ENCODE data around the gene ATP8B4.
"Not testable (repeated sequence)": the region's sequence is repeated elsewhere in the genome, so short reads cannot be mapped to it uniquely, and the experiment has no call there.

ATP8B4 gene, protein sequence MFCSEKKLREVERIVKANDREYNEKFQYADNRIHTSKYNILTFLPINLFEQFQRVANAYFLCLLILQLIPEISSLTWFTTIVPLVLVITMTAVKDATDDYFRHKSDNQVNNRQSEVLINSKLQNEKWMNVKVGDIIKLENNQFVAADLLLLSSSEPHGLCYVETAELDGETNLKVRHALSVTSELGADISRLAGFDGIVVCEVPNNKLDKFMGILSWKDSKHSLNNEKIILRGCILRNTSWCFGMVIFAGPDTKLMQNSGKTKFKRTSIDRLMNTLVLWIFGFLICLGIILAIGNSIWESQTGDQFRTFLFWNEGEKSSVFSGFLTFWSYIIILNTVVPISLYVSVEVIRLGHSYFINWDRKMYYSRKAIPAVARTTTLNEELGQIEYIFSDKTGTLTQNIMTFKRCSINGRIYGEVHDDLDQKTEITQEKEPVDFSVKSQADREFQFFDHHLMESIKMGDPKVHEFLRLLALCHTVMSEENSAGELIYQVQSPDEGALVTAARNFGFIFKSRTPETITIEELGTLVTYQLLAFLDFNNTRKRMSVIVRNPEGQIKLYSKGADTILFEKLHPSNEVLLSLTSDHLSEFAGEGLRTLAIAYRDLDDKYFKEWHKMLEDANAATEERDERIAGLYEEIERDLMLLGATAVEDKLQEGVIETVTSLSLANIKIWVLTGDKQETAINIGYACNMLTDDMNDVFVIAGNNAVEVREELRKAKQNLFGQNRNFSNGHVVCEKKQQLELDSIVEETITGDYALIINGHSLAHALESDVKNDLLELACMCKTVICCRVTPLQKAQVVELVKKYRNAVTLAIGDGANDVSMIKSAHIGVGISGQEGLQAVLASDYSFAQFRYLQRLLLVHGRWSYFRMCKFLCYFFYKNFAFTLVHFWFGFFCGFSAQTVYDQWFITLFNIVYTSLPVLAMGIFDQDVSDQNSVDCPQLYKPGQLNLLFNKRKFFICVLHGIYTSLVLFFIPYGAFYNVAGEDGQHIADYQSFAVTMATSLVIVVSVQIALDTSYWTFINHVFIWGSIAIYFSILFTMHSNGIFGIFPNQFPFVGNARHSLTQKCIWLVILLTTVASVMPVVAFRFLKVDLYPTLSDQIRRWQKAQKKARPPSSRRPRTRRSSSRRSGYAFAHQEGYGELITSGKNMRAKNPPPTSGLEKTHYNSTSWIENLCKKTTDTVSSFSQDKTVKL

DNA sequence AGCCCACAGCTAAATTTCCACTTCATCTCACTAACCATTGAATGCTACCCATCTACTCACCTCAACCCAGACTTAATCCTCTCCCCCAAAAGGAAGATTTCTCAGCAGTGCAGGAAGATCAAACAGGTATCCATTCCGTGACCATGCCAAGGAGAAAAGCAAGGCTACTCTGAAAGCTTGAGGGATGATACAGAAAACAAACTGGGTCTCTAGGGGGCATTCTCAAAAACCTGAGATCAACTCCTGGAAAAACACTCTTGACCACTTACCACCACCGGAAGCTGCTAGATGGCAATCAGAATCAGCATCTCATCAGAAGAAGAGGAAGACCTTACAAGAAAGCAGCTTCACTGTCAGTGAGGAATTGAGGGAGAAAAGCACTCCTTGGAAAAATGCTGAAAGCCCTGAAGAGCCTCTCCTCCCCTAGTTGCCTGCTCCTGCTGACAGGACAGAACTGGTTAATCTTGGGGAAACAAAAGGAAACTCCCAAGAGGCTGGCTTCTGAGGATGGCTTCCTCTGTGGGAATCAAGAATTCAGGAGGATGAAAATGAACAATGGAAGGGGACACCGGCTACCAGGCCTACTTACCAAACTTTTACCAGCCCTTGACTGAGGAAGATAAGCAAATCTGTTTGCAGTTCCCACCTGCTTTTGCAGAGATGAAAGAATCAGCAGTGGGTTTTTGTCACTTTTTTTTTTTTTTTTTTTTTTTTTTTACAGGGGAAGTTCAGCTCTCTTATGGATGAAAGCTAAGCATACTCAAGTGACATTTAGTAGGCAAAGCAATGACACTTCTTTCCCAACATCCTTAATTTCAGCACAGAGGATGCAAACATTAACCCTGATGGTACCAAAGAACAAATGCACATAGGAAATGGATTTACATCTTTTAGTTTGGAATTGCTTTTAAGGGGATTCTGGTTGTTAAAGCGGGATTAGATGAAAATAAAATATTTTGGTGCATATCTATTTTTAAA is at the start of gene ATP8B4:
Gene ATP8B4 (minus strand): TSS at position 171 of the 978 bp plus-strand sequence. CDS start 12,267 bp downstream, outside the sequence.
- DNase-seq: no peak

DNA sequence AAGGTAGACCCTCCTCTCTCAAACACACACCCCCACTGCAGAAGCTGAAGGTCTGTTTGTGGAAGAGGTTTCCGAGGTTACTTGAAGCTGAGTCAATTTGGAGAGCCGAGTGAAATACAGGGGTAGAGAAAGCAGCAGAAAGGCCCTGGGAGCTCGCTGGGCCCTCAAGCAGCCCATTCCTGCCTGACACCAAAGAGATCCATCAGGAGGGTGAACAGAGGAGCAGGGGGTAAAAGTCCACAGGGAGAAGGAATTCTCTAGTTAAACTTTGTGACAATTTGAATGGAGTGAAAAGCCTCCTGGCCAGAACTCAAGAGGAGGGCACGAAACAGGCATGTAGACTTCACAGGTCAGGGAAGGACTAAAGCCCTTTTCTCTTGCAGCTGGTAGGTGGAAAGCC is 49.3 kb upstream of the ATP8B4 start:
- DNase-seq: no peak

DNA sequence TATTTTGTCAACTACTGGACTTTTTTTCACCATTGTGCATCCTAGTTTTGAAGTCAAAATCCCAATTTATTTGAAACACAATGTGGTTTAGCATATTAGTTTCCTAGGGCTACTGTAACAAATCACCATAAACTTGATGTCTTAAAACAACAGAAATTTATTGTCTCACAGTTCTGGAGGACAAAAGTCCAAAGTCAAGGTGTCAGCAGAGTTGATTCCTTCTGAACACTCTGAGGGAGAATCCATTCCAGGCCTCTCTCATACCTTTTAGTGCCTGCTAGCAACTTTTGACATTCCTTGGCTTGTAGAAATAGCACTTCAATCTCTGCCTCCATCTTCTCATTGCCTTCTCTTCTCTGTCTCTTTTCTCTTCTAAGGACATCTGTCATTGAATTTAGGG is 48.1 kb upstream of the ATP8B4 start:
- no peak for DNase-seq

DNA sequence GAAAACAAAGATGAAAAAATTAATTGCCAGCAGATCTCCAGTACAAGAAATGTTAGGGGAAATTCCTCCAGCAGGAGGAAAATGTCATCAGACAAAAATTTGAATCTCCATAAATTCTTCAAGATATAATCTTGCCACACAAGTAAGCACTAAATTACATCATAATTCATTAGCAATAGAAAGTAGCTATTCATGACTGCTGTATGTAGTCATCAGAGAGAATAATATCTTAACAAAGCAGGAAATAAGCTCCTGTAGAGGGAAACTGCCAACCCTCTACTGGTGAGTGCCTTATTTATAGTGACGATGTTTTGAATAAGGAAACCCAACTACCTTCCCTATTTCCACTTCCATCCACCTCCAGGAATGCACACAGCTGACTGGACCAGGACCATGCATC is 47.2 kb upstream of the ATP8B4 start:
- no peak for DNase-seq

DNA sequence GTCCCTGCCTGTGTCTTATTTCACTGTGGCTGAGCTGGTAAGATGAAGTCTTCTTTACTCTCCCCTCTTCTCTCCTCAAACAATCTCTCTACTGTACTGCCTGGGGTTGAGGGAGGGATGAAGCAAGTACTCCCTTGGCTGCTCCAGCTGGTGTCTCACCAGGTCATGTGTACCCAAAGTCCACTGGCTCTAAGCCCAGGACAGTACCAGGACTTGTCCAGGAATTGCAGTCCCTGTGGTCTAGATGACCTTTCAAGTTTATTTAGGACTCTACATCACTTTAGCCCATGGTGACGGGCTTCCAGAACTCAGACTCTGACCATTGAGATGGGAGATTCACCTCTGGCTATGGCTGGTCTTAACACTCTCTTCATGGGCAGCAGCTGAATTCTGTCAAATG is 45.4 kb upstream of the ATP8B4 start:
- no peak for DNase-seq

DNA sequence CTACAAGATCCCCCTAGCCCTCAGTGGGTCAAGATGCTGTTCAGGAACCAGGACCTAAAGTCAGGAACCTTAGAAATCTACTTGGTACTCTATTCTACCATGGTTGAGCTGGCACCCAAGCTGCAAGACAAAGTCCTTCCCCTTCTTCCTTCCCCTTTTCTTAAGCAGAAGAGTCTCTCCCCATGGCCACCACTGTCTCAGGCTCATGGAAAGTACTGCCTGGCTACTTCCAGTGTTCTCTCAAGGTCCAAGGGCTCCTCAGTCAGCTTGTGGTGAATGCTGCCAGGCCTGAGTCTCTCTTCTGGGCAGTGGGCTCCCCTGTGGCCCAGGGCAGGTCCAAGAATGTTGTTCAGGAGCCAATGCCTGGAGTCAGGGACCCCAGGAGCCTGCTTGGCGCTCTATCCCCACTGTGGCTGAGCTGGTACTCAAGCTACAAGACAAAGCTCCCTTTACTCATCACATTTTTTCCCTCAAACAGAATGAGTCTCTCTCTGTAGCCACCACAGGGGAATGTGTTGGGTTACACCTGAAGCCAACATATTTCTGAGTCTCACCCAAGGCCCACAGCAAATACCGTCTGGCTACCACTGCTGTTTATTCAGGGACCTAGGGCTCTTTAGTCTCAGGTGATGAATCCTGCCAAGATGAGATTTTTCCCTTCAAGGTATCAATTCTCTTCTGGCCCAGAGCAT is 44.8 kb upstream of the ATP8B4 start:
- no peak for DNase-seq

DNA sequence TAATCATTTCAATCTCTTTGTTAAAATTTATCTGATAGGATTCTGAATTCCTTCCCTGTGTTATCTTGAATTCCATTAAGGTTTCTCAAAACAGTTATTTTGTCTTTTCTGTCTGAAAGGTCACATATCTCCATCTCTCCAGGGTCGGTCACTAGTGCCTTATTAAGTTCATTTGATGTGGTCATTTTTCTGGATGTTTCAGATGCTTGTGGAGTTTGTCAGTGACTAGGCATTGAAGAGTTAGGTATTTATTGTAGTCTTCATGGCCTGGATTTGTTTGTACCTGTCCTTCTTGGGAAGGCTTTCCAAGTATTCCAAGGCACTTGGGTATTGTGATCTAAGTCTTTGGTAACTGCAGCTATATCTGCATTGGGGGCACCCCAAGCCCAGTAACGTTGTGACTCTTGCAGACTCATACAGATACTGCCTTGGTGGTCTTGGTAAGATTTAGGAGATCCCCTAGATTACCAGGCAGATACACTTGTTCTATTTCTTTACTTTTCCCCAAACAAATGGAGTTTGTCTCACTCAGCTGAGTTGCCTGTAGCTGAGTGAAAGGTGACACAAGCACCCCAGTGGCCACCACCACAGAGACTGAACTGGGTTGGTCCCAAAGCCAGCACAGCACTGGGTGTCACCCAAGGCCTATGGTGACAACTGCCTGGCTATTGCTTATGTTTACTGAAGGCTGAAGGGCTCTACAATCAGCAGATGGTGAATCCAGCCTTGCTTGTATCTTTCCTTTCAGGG is 44.1 kb upstream of the ATP8B4 start:
- no peak for DNase-seq

DNA sequence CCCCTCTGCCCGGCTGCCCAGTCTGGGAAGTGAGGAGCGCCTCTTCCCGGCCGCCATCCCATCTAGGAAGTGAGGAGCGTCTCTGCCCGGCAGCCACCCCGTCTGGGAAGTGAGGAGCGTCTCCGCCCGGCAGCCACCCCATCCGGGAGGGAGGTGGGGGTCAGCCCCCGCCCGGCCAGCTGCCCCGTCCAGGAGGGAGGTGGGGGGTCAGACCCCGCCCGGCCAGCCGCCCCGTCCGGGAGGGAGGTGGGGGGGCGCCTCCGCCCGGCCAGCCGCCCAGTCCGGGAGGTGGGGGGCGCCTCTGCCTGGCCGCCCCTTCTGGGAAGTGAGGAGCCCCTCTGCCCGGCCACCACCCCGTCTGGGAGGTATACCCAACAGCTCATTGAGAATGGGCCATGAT is 39.2 kb upstream of the ATP8B4 start:
- DNase-seq: not testable (repeated sequence)

DNA sequence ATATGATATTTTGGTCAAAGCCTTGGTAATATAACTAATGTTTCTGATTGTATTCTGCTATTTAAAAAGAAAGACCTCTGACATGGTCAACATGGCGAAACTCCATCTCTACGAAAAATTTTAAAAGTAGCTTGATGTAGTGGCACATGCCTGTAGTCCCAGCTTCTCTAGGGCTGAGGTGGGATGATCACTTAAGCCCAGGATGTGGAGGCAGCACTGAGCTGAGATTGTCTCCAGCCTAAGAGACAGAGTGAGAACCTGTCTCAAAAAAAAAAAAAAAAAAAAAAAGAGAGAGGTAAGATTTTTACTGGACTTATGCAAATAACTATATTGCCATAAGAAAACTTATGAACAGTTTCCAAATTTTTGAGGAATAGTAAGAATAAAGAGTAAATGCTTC is 32.4 kb upstream of the ATP8B4 start:
- DNase-seq: no peak

DNA sequence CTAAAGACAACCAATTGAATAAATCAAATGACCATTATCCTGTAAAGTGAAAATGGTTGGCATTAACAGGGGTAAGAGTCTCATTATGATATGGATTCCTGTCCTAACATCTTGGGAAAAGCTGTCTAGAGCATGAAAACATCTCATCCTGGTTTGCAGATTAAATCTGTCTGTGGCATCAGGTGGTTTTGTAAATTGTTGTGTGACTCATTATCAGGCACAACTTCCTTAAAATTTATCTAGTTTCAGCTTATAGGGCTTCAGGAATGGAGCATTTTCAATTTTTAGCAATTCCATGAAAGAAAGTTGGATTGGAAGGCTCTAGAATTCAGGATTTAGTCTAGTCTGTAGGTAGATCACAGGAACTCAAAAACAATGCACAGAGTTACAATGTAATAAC is 31.8 kb upstream of the ATP8B4 start:
- DNase-seq: no peak

DNA sequence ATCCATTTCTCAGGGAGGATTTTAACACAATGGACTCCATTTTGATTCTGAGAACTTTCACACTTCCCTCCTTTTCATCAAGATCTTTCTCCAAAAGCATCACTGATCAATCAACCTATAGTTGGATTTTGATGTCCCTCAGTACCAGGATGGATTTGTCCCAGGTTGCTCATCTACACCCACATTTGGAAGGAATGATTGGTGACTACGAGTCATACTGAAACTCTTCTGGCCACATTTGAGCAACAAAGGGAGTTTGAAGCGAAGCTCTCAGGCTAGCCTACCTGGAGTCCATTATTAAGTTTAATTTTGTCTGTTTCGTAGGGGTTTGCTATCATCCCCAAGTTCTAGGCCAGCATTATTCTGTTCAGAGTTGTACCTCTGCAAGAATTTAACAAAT is 31.3 kb upstream of the ATP8B4 start:
- no peak for DNase-seq

DNA sequence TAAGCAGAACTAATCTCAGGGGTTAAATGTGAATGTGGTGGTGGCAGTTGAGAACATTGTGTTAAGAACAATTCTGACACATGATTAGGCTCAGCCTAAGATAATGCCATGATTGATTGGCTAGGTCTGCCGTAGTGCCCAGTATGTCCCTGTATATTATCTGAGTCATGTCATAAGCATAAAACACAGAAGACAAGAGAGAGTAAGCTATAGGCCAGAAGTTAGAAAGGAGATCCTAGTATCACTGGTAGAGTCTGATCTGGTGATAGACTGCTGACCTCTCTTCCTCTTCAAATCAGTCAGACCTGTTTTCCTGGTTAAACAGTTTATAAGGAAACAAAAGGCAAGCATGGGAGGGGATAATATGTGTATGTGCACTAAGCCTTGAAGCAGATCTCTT is 30.1 kb upstream of the ATP8B4 start:
- DNase-seq: no peak

DNA sequence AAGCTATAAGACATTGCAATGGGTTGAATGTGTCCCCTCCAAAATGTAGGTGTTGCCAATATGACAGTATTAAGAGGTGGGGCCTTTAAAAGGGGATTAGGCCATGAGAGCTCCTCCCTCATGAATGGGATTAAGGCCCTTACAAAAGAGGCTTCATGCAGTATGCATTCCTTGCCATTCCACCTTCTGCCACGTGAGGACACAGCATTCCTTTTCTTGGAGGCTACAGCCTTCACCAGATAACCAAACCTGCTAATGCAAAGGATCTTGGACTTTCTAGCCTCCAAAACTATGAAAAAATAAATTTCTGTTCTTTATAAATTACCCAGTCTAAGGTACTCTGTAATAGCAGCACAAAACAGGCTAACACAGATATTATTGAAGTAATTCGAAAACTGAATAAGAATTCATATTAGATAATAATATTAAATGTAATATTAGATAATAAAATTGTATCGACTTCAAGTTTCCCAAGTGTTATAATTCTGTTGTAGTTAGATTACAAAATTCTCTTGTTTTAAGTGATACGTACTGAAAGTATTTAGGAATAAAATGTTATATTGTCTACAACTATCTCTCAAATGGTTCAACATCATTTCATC is 29.4 kb upstream of the ATP8B4 start:
- DNase-seq: no peak

DNA sequence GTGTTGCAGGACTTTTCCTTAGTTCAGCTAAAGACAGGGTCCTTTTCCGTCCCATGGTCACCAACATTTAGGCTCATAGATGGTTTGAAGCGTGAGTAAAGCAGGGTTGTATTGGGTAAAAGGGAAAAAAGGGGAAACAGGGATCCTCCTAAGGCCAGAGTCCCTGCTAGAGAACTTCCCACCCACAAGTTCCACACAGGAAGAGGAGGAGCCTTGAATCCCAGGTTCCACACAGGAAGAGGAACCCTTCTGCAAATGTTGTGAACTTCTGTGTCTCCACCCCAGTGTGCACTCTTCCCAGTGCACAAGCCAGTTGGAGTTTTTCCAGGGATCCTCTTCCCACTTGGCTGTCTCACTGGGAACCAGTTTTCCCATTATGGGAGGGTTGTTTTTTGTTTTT is 27.6 kb upstream of the ATP8B4 start:
- DNase-seq: no peak

DNA sequence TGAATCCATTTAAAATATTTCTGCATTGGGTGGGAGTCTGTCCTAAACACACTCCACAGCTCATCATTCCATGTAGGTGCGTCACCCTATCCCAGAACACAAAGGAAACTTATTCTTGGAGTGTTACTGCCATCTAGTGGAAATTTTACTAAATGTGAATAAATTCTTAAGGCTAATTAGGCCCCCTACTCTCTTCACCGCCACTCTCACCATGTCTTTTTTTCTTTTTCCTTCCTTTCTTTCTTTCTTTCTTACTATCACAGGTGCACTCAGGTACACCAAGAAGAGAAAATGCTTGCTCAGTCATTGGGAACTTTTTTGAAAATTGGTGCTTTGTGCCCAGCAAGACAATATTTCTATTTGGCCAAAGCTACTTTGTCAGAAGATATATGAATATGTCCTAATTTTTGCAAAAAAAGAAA is 26.4 kb upstream of the ATP8B4 start:
- DNase-seq: peak; percentile 10

DNA sequence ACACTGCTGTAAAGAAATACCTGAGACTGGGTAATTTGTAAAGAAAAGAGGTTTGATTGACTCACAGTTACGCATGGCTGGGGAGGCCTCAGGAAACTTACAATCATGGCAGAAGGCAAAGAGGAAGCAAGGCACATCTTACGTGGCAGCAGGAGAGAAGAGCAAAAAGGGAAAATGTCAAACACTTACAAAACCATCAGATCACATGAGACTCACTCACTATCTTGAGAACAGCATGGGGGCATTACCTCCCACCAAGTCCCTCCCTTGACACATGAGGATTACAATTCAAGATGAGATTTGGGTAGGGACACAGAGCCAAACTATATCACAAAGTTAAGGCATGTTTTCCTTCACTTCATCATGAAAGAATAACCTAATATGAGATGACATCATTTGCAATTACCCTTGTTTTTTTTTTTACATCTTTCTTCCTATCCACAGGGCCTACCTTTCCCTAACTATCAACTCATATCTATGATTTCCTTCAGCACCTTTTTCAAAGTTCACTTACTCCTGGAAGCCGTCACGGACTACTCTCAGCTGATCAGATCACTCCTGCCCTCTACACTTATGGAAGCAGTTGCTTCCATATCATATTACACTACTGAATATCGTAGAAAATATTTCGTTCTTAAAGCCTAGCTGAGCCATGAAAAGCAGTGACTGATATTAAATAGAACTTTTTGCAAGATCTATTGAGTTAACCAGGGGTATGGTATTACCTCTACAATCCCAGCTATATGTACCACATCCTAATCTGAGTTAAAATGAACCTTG is 25.5 kb upstream of the ATP8B4 start:
- no peak for DNase-seq

DNA sequence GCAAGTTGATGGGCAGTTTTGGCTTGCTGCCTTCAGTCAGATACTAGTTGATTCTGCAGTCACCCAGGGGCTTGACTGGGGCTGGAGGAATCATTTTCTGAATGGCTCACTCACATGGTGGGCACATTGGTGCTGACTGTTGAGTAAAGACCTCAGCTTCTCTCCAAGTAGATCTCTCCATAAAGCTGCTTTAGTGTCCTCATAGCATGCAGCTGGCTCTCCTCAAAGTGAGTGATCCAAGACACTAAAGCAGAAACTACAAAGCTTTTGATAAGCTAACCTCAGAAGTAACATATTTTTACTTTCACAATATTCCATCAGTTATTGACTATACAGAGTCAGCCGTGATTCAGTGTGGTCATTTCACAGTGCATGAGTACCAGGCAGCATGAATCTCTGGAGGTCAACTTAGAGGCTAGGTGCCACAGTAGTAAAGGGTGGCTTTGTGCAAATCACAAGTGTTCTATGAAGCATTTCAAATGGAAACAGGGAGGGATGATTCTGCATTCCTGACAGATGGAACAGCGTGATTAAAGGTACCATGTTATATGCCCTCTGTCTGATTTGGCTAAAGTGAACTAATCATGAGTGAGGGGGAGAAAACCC is 24.3 kb upstream of the ATP8B4 start:
- no peak for DNase-seq

DNA sequence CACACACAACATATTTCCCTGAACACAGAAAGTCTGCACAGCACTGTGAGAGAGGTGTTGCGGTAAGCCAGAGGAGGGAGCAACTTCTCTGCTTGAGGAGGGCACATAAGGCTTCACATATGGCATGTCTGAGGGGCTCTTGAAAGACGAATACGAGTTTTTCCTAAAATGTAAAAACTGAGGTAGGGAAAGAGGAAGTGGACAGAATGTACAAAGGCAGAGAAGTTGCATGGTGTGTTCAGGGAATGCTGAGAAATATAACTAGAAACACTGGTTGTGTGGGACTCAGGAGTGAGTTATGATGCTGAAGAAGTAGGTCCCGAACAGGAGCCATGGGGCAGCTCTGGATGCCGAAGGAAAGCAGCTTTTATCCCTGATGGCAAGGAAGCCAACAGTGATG is 22.8 kb upstream of the ATP8B4 start:
- no peak for DNase-seq

DNA sequence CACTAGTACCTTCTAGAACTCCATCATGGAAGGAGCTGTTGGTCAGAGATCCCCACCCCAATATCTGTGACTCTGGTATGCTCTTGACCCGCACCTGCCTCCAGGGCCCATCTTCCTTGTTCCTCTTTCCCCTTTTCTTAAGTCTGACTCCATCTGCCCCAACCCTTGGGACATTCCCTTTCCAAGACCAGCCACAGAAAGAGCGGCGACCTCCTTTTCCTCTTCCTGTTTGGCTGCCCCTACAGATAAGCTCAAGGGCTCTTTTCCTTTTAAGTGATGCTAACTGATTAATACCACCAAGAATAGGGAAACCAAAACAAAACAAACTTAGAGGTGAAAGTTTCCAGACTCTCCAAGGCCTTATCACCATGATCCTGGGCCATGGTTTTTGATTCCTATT is 21.9 kb upstream of the ATP8B4 start:
- no peak for DNase-seq
